ENCODE measurements around the gene CNN2.

The CNN2 gene

GRCh38 chr19:1025960-1026782 lies at the start of gene CNN2:
TSS of gene CNN2 (plus strand) at chr19:1026608. CDS start at chr19:1026662, 54 bp downstream.
- DNase-seq (peak; percentile 45), ATAC-seq (ENCODE audit: insufficient read depth, low read depth) (peak; percentile 57)
- no peaks in the 10 kb centered on the region for H3K36me3 ChIP-seq (ENCODE audit: insufficient read depth, low read length)
- no peak within 1 kb of the TSS; the same call in 1 of the 2 replicates for H2AFZ ChIP-seq (ENCODE audit: low read depth, low read length)
- peaks cover 42% of the 10 kb centered on the region for H3K4me1 ChIP-seq (ENCODE audit: insufficient read depth, low read length)
- peaks cover 25% of the 10 kb centered on the region for H3K27me3 ChIP-seq (ENCODE audit: insufficient read depth, low read length, poor library complexity)
- no peaks in the 10 kb centered on the region for H3K79me2 ChIP-seq (ENCODE audit: insufficient read depth, low read length)
- H3K9me3 ChIP-seq (ENCODE audit: insufficient read depth, low read length, severe bottlenecking): no peaks in the 10 kb centered on the region
- no peak within 1 kb of the TSS for H3K27ac ChIP-seq (ENCODE audit: low read length)
- no peak for TF ChIP-seq EZH2 (IDR thresholded peaks at IDR 0.05; ENCODE audit: borderline replicate concordance, low read depth, low read length, severe bottlenecking)
- no peak for TF ChIP-seq CTCF (IDR thresholded peaks at IDR 0.05; ENCODE audit: borderline replicate concordance, extremely low read depth, low read length, poor library complexity, severe bottlenecking)
- H3K9ac ChIP-seq (ENCODE audit: low read depth, low read length): peak within 1 kb of the TSS; percentile 34; the same call in 1 of the 2 replicates
- no peaks in the 10 kb centered on the region for H4K20me1 ChIP-seq (ENCODE audit: insufficient read depth, low read length)
- H3K4me3 ChIP-seq (ENCODE audit: low read depth in 1 of 2, low read length in 2 of 2): peak within 1 kb of the TSS in 1 of 2 experiments; percentile 43; a peak in 2 of 4 replicates
- H3K4me2 ChIP-seq (ENCODE audit: insufficient read depth, low read length): peak within 1 kb of the TSS; percentile 73

GRCh38 chr19:977058-977464 lies 49.3 kb upstream of the CNN2 start:
- Histone ChIP-seq H3K4me2 (ENCODE audit: insufficient read depth, low read length) (no peak overlapping the region), H3K9ac (ENCODE audit: low read depth, low read length) (no peak overlapping the region), H3K9me3 (ENCODE audit: insufficient read depth, low read length, severe bottlenecking) (no peaks in the 10 kb centered on the region), H3K36me3 (ENCODE audit: insufficient read depth, low read length) (peaks cover 3% of the 10 kb centered on the region), H3K27me3 (ENCODE audit: insufficient read depth, low read length, poor library complexity) (no peaks in the 10 kb centered on the region), H3K27ac (ENCODE audit: low read length) (no peak overlapping the region), H2AFZ (ENCODE audit: low read depth, low read length) (no peak overlapping the region), H3K4me1 (ENCODE audit: insufficient read depth, low read length) (no peaks in the 10 kb centered on the region), H3K4me3 (ENCODE audit: low read depth in 1 of 2, low read length in 2 of 2) (no peak overlapping the region), H4K20me1 (ENCODE audit: insufficient read depth, low read length) (no peaks in the 10 kb centered on the region), H3K79me2 (ENCODE audit: insufficient read depth, low read length) (no peaks in the 10 kb centered on the region)
- TF ChIP-seq EZH2 (IDR thresholded peaks at IDR 0.05; ENCODE audit: borderline replicate concordance, low read depth, low read length, severe bottlenecking) (no peak), CTCF (IDR thresholded peaks at IDR 0.05; ENCODE audit: borderline replicate concordance, extremely low read depth, low read length, poor library complexity, severe bottlenecking) (no peak)
- ATAC-seq (ENCODE audit: insufficient read depth, low read depth) (0 out of 3 replicates have a peak, but pooled peaks have one; percentile 15), DNase-seq (no peak)

GRCh38 chr19:979318-979741 lies 47.1 kb upstream of the CNN2 start:
- no peak overlapping the region for H2AFZ ChIP-seq (ENCODE audit: low read depth, low read length)
- DNase-seq (no peak), ATAC-seq (ENCODE audit: insufficient read depth, low read depth) (no peak)
- no peak overlapping the region for H3K4me3 ChIP-seq (ENCODE audit: low read depth in 1 of 2, low read length in 2 of 2)
- H3K79me2 ChIP-seq (ENCODE audit: insufficient read depth, low read length): peaks cover 6% of the 10 kb centered on the region
- peaks cover 20% of the 10 kb centered on the region for H3K4me1 ChIP-seq (ENCODE audit: insufficient read depth, low read length)
- H3K27me3 ChIP-seq (ENCODE audit: insufficient read depth, low read length, poor library complexity): no peaks in the 10 kb centered on the region
- no peak overlapping the region for H3K4me2 ChIP-seq (ENCODE audit: insufficient read depth, low read length)
- no peaks in the 10 kb centered on the region for H3K9me3 ChIP-seq (ENCODE audit: insufficient read depth, low read length, severe bottlenecking)
- no peak for TF ChIP-seq CTCF (IDR thresholded peaks at IDR 0.05; ENCODE audit: borderline replicate concordance, extremely low read depth, low read length, poor library complexity, severe bottlenecking)
- no peak overlapping the region for H3K27ac ChIP-seq (ENCODE audit: low read length)
- no peak overlapping the region for H3K9ac ChIP-seq (ENCODE audit: low read depth, low read length)
- H3K36me3 ChIP-seq (ENCODE audit: insufficient read depth, low read length): no peaks in the 10 kb centered on the region
- no peaks in the 10 kb centered on the region for H4K20me1 ChIP-seq (ENCODE audit: insufficient read depth, low read length)

Measured in DND-41 (cell line).